Nephron (organoid): ENCODE measurements around the gene PCDHGA3.

Experiments
- H3K27ac Mint-ChIP-seq, 3 experiments: 2 replicates each; pipeline ENCODE4 v1.8.0; 2020; ENCODE audit warnings: mixed read lengths in 3 of 3, mild to moderate bottlenecking in 2 of 3, moderate library complexity in 1 of 3
- H3K27me3 Mint-ChIP-seq: 2 replicates; pipeline ENCODE4 v1.8.0; 2021; ENCODE audit warnings: low read depth, mild to moderate bottlenecking, moderate library complexity, mixed read lengths
- H3K36me3 Mint-ChIP-seq: 2 replicates; pipeline ENCODE4 v1.8.0; 2020; ENCODE audit warnings: low read depth, mixed read lengths
- H3K4me1 Mint-ChIP-seq: 2 replicates; pipeline ENCODE4 v1.8.0; 2020; ENCODE audit warnings: mixed read lengths
- H3K4me3 Mint-ChIP-seq, 3 experiments: 2 replicates each; pipeline ENCODE4 v1.8.0; 2020; ENCODE audit warnings: mild to moderate bottlenecking in 3 of 3, mixed read lengths in 3 of 3, moderate library complexity in 2 of 3
- H3K9me3 Mint-ChIP-seq: 2 replicates; pipeline ENCODE4 v1.8.0; 2020; ENCODE audit warnings: mixed read lengths
- CTCF ChIP-seq, 3 experiments: fragments of 200-600 bp; sonication (generic); IDR thresholded peaks; one replicate each; pipeline ENCODE4 v1.5.0; 2021; ENCODE audit warnings: antibody characterized with exemption in 3 of 3; ENCODE audit not compliant: unreplicated experiment in 3 of 3

Gene PCDHGA3

GRCh38 chr5:141319202-141319601, 24.4 kb upstream of the PCDHGA3 start:
- H3K9me3 Mint-ChIP-seq = peaks cover 69% of the 10 kb centered on the region
- peaks cover 83% of the 10 kb centered on the region for H3K36me3 Mint-ChIP-seq
- peaks cover 8% of the 10 kb centered on the region for H3K27me3 Mint-ChIP-seq
- H3K4me3 Mint-ChIP-seq = peak overlapping the region; percentile 94 to 99 (median 97)
- H3K4me1 Mint-ChIP-seq = peaks cover 5% of the 10 kb centered on the region
- no peak overlapping the region for H3K27ac Mint-ChIP-seq
- no peak for TF ChIP-seq CTCF (IDR thresholded peaks at IDR 0.05; ENCODE audit: unreplicated experiment in 3 of 3)

GRCh38 chr5:141319699-141320098, 23.9 kb upstream of the PCDHGA3 start:
- Mint-ChIP-seq H3K27ac (peak overlapping the region in 2 of 3 experiments; percentile 98 to 99), H3K4me1 (peaks cover 5% of the 10 kb centered on the region), H3K4me3 (peak overlapping the region; percentile 94 to 99 (median 97)), H3K9me3 (peaks cover 67% of the 10 kb centered on the region), H3K36me3 (peaks cover 81% of the 10 kb centered on the region), H3K27me3 (peaks cover 8% of the 10 kb centered on the region)
- TF ChIP-seq CTCF (IDR thresholded peaks at IDR 0.05; ENCODE audit: unreplicated experiment in 3 of 3) = no peak

- peak within 1 kb of the TSS; percentile 94 to 99 (median 97) for H3K4me3 Mint-ChIP-seq
- peaks cover 5% of the 10 kb centered on the region for H3K4me1 Mint-ChIP-seq
- peaks cover 8% of the 10 kb centered on the region for H3K27me3 Mint-ChIP-seq
- TF ChIP-seq CTCF (IDR thresholded peaks at IDR 0.05; ENCODE audit: unreplicated experiment in 3 of 3) = peak; percentile 89 to 95 (median 92)
- H3K27ac Mint-ChIP-seq = peak within 1 kb of the TSS; percentile 98 to 99 (median 99)
- H3K9me3 Mint-ChIP-seq = peaks cover 63% of the 10 kb centered on the region
- peaks cover 77% of the 10 kb centered on the region for H3K36me3 Mint-ChIP-seq
Measured at GRCh38 chr5:141320225-141321169, 23.1 kb upstream of the PCDHGA3 start, which contains the start of gene TAF7. TSS of gene TAF7 (minus strand) at chr5:141320784. CDS start at chr5:141320044, 740 bp downstream.

- peak overlapping the region; percentile 94 to 99 (median 97) for H3K4me3 Mint-ChIP-seq
- H3K4me1 Mint-ChIP-seq = peaks cover 5% of the 10 kb centered on the region
- peak overlapping the region in 2 of 3 experiments; percentile 57 to 63 for H3K27ac Mint-ChIP-seq
- peaks cover 8% of the 10 kb centered on the region for H3K27me3 Mint-ChIP-seq
- TF ChIP-seq CTCF (IDR thresholded peaks at IDR 0.05; ENCODE audit: unreplicated experiment in 3 of 3) = no peak
- H3K36me3 Mint-ChIP-seq = peaks cover 72% of the 10 kb centered on the region
- H3K9me3 Mint-ChIP-seq = peaks cover 68% of the 10 kb centered on the region
Measured at GRCh38 chr5:141322261-141322660, 21.4 kb upstream of the PCDHGA3 start.

- H3K9me3 Mint-ChIP-seq = peaks cover 58% of the 10 kb centered on the region
- H3K4me1 Mint-ChIP-seq = no peaks in the 10 kb centered on the region
- H3K36me3 Mint-ChIP-seq = peaks cover 38% of the 10 kb centered on the region
- H3K27me3 Mint-ChIP-seq = no peaks in the 10 kb centered on the region
- H3K27ac Mint-ChIP-seq = no peak overlapping the region
- peak overlapping the region in 2 of 3 experiments; percentile 44 to 66 for H3K4me3 Mint-ChIP-seq
- TF ChIP-seq CTCF (IDR thresholded peaks at IDR 0.05; ENCODE audit: unreplicated experiment in 3 of 3) = no peak
Measured at GRCh38 chr5:141326088-141326854, 17.4 kb upstream of the PCDHGA3 start.
